LoVo (cell line): ENCODE results near the gene KLRK1.
A peak's percentile ranks its signal among the peaks of the same experiment; 100 is the strongest.
"Not testable (repeated sequence)": the region's sequence is repeated elsewhere in the genome, so short reads cannot be mapped to it uniquely, and the experiment has no call there.

Experiments
- DNase-seq: peaks from one replicate; pipeline ENCODE4 v3.0.0-alpha.2; 2016; ENCODE audit warnings: low spot score

KLRK1 gene

GRCh38 chr12:10388624-10389413 lies 1.0 kb downstream of the KLRK1 start:
- no peak for DNase-seq

GRCh38 chr12:10387498-10387897 lies 2.3 kb downstream of the KLRK1 start:
- DNase-seq = not testable (repeated sequence)

- no peak for DNase-seq
Observed at GRCh38 chr12:10386857-10387256, 3.0 kb downstream of the KLRK1 start.

GRCh38 chr12:10385166-10385613 lies 4.7 kb downstream of the KLRK1 start:
- DNase-seq = no peak

GRCh38 chr12:10384191-10384590 lies 5.7 kb downstream of the KLRK1 start:
- DNase-seq = no peak

GRCh38 chr12:10381928-10382628 lies 7.8 kb downstream of the KLRK1 start:
- DNase-seq = no peak

- not testable (repeated sequence) for DNase-seq
Observed at GRCh38 chr12:10378737-10379136, 11.1 kb downstream of the KLRK1 start.

- DNase-seq = no peak
Observed at GRCh38 chr12:10374624-10375018, 15.2 kb downstream of the KLRK1 start.

- DNase-seq = peak; percentile 35
Observed at GRCh38 chr12:10372559-10372958, 17.3 kb downstream of the KLRK1 start.

GRCh38 chr12:10371893-10372535 lies 17.8 kb downstream of the KLRK1 start:
- DNase-seq = peak; percentile 55

- DNase-seq = no peak
Observed at GRCh38 chr12:10369557-10370415, 20.1 kb downstream of the KLRK1 start.

- DNase-seq = no peak
Observed at GRCh38 chr12:10368206-10369171, 21.4 kb downstream of the KLRK1 start.

- DNase-seq = not testable (repeated sequence)
Observed at GRCh38 chr12:10367714-10368113, 22.1 kb downstream of the KLRK1 start.

- DNase-seq = no peak
Observed at GRCh38 chr12:10366875-10367274, 23.0 kb downstream of the KLRK1 start.

- DNase-seq = peak; percentile 37
Observed at GRCh38 chr12:10365696-10366405, 24.0 kb downstream of the KLRK1 start.

- peak; percentile 88 for DNase-seq
Observed at GRCh38 chr12:10364815-10365622, 24.8 kb downstream of the KLRK1 start.

GRCh38 chr12:10363914-10364814 lies 25.7 kb downstream of the KLRK1 start:
- DNase-seq = peak; percentile 39

GRCh38 chr12:10363658-10363913 lies 26.3 kb downstream of the KLRK1 start:
- DNase-seq = no peak
